ENCODE data around the gene FGD2.

Gene FGD2, protein sequence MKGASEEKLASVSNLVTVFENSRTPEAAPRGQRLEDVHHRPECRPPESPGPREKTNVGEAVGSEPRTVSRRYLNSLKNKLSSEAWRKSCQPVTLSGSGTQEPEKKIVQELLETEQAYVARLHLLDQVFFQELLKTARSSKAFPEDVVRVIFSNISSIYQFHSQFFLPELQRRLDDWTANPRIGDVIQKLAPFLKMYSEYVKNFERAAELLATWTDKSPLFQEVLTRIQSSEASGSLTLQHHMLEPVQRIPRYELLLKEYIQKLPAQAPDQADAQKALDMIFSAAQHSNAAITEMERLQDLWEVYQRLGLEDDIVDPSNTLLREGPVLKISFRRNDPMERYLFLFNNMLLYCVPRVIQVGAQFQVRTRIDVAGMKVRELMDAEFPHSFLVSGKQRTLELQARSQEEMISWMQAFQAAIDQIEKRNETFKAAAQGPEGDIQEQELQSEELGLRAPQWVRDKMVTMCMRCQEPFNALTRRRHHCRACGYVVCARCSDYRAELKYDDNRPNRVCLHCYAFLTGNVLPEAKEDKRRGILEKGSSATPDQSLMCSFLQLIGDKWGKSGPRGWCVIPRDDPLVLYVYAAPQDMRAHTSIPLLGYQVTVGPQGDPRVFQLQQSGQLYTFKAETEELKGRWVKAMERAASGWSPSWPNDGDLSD

DNA sequence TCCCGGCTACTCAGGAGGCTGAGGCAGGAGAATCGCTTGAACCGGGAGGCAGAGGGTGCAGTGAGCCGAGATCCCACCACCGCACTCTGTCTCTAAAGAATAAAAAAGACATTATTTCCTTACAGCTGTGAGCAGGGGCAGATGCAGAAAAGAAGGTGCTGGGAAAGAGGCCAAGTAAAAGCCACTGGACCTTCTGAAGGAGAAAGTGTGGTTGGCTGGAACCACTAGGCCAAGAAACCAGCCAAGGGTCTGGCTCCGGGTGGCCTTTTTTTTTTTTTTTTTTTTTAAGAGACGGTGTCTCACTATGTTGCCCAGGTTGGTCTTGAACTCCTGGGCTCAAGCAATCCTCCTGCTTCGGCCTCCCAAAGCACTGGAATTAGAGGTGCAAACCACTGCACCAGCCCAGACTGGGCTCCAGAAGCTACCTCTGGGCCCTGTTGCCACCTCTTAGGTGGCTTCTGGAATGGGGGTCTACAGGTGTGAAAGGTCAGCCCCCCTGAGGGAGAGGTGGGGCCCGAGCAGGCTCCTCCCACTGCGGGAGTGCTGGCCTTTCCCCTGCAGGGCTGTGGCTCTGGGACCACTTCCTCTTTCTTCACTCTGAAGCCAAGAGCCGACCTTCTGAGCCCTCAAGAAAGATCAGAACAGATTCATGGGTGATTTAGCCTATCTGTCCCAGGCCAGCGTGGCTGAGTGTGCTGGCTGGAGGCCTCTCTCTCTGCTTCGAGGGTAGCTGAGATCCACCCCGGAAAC is at the start of gene FGD2:
Gene FGD2, plus strand, starts transcription at position 595 of the 750 bp plus-strand sequence. CDS start 163 bp downstream, outside the sequence.
- Histone ChIP-seq H3K9ac (ENCODE audit: low read length) (no peak within 1 kb of the TSS), H3K4me3 (ENCODE audit: low read length) (peak within 1 kb of the TSS; percentile 51), H3K36me3 (ENCODE audit: control insufficient read depth, insufficient read depth, low read length) (no peaks in the 10 kb centered on the region), H3K4me1 (ENCODE audit: control insufficient read depth, insufficient read depth, low read length) (no peaks in the 10 kb centered on the region), H3K27ac (ENCODE audit: low read depth, low read length) (no peak within 1 kb of the TSS), H3K27me3 (ENCODE audit: control insufficient read depth, insufficient read depth, low read length) (no peaks in the 10 kb centered on the region)

DNA sequence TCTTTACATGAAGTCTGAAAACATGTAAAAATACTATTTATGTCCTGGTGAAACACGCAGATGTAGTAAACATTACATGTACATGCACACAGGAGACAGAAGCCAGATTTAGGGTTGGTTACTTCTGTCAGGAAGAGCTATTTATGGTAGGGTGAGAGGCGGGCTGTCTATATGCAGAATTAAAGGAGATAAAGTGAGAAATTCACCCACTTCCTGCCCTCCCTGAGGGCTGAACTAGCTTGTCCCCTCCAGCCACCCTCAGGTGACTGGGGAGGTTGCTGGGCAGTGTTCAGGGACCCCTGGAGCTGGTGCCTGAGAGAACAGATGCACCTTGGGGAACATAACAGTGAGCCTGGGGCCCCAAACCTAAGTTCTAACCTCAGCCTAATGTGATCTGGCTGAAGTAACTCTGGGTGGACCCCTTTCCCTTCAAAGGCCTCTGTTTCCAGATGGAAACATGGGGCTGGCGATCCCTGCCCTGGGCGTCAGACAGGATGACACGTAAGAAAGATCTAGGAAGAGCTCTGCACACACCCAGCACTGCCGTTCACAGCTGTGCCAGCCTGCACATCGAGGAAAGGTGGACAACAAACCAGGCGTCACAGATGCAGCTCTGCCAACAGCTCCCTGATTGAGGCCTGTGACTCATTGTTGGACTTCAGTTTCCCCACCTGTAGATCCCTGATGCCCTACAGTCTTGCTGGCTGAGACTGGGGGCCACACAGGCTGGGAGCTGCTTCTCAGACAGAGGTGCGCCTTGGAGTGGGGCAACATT is 49.6 kb upstream of the FGD2 start:
- Histone ChIP-seq H3K9ac (ENCODE audit: low read length) (no peak overlapping the region), H3K4me1 (ENCODE audit: control insufficient read depth, insufficient read depth, low read length) (no peaks in the 10 kb centered on the region), H3K27ac (ENCODE audit: low read depth, low read length) (no peak overlapping the region), H3K36me3 (ENCODE audit: control insufficient read depth, insufficient read depth, low read length) (no peaks in the 10 kb centered on the region), H3K27me3 (ENCODE audit: control insufficient read depth, insufficient read depth, low read length) (no peaks in the 10 kb centered on the region), H3K4me3 (ENCODE audit: low read length) (no peak overlapping the region)

DNA sequence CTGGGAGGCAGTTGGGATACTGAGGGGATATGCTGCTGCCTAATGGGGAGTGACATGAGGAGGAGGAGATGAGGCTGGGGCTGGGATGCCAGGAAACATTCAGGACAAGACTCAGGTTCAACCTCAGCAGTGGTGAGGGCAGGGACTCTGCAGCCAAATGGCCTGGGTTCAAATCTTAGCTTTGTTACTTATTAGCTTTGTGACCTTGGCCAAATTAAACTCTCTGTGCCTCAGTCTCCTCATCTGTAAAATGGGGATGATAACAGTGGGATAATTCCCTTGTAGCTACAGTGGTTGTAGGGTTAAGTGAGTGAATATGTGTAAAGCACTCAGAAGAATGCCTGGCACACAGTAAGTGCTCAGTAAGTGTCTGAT is 49.0 kb upstream of the FGD2 start:
- Histone ChIP-seq H3K4me3 (ENCODE audit: low read length) (no peak overlapping the region), H3K36me3 (ENCODE audit: control insufficient read depth, insufficient read depth, low read length) (no peaks in the 10 kb centered on the region), H3K27ac (ENCODE audit: low read depth, low read length) (no peak overlapping the region), H3K4me1 (ENCODE audit: control insufficient read depth, insufficient read depth, low read length) (no peaks in the 10 kb centered on the region), H3K9ac (ENCODE audit: low read length) (no peak overlapping the region), H3K27me3 (ENCODE audit: control insufficient read depth, insufficient read depth, low read length) (no peaks in the 10 kb centered on the region)

DNA sequence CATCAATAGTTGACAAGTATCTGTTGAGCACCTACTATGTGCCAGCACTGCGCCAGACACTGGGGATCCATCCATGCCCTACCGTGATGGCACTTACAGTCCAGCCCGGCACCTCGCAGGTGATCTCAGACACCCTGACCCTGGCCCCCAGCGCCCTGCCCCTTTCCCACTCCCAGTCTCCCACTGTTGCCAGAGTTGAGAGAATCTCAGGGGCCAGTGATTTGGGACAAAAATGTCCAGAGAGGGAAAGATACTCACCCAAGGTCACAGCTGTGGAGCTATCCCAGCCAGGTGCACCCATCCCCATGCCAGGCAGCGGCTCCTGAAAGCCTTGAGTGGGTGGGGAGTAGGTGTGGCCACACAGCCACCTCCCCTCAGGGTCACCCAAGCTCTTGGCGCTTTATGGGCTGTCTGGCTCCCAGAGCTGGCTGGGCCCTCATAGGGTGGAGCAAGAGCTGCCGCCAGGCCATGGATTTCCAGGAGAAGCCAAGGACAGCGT is 47.6 kb upstream of the FGD2 start:
- Histone ChIP-seq H3K4me3 (ENCODE audit: low read length) (no peak overlapping the region), H3K36me3 (ENCODE audit: control insufficient read depth, insufficient read depth, low read length) (no peaks in the 10 kb centered on the region), H3K27ac (ENCODE audit: low read depth, low read length) (no peak overlapping the region), H3K9ac (ENCODE audit: low read length) (no peak overlapping the region), H3K4me1 (ENCODE audit: control insufficient read depth, insufficient read depth, low read length) (no peaks in the 10 kb centered on the region), H3K27me3 (ENCODE audit: control insufficient read depth, insufficient read depth, low read length) (no peaks in the 10 kb centered on the region)

DNA sequence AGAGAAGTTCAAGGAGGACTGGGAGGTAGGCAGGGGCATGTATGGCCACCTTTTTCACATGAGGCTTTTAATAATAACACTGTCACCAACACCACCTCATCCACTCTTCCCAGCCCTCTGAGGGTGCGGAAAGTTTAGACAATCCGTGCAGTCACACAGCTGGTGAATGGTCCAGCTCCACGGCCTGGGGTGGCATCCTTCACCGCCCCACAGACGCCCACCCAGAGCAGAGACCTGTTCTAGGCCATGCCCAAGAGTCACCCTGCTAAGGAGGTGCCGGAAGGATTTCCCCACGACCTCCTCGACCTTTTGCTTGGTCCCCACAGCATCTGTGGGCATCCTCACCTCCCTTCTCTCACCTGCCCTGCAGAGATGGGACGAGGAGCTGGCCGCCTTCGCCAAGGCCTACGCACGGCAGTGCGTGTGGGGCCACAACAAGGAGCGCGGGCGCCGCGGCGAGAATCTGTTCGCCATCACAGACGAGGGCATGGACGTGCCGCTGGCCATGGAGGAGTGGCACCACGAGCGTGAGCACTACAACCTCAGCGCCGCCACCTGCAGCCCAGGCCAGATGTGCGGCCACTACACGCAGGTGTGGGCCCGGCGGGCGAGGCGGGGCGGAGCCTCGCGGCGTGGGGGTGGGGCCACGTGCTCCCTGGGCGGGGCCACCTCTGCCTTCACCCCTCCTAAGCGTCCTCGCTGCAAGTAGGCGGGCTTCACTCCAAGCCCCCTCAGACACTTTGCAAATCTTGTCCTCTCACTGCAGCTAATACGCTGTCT is 46.5 kb upstream of the FGD2 start:
- no peaks in the 10 kb centered on the region for H3K36me3 ChIP-seq (ENCODE audit: control insufficient read depth, insufficient read depth, low read length)
- no peak overlapping the region for H3K9ac ChIP-seq (ENCODE audit: low read length)
- no peak overlapping the region for H3K4me3 ChIP-seq (ENCODE audit: low read length)
- no peaks in the 10 kb centered on the region for H3K4me1 ChIP-seq (ENCODE audit: control insufficient read depth, insufficient read depth, low read length)
- no peaks in the 10 kb centered on the region for H3K27me3 ChIP-seq (ENCODE audit: control insufficient read depth, insufficient read depth, low read length)
- H3K27ac ChIP-seq (ENCODE audit: low read depth, low read length) = no peak overlapping the region

DNA sequence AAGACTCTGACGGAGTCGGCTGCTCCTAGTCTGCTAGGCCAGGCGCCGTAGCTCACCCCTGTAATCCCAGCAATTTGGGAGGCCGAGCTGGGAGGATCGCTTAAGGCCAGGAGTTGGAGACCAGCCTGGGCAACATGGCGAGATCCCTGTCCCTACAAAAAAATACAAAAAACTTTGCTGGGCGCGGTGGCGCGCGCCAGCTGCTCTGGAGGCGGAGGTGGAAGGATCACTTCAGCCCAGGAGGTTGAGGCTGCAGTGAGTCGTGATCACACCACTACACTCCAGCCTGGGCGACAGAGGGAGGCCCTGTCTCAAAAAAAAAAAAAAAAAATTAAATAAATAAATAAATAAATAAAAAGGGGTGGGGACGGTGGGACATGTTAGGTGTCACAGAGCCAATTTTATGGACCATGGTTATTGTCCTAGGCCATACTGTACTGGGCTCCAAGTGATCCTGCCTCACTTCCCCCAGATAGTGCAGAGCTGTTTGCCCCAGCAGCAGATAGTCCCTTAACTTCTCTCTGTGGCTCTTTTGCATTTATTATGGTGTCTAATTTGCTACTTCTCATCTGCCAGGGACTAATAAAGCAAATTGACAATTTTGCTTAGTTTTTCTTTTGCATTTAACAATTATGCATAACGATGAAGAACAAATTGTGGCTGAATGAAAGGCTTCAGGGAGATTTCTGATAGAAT is 45.8 kb upstream of the FGD2 start:
- Histone ChIP-seq H3K4me1 (ENCODE audit: control insufficient read depth, insufficient read depth, low read length) (no peaks in the 10 kb centered on the region), H3K4me3 (ENCODE audit: low read length) (no peak overlapping the region), H3K9ac (ENCODE audit: low read length) (no peak overlapping the region), H3K27ac (ENCODE audit: low read depth, low read length) (no peak overlapping the region), H3K27me3 (ENCODE audit: control insufficient read depth, insufficient read depth, low read length) (no peaks in the 10 kb centered on the region), H3K36me3 (ENCODE audit: control insufficient read depth, insufficient read depth, low read length) (no peaks in the 10 kb centered on the region)

DNA sequence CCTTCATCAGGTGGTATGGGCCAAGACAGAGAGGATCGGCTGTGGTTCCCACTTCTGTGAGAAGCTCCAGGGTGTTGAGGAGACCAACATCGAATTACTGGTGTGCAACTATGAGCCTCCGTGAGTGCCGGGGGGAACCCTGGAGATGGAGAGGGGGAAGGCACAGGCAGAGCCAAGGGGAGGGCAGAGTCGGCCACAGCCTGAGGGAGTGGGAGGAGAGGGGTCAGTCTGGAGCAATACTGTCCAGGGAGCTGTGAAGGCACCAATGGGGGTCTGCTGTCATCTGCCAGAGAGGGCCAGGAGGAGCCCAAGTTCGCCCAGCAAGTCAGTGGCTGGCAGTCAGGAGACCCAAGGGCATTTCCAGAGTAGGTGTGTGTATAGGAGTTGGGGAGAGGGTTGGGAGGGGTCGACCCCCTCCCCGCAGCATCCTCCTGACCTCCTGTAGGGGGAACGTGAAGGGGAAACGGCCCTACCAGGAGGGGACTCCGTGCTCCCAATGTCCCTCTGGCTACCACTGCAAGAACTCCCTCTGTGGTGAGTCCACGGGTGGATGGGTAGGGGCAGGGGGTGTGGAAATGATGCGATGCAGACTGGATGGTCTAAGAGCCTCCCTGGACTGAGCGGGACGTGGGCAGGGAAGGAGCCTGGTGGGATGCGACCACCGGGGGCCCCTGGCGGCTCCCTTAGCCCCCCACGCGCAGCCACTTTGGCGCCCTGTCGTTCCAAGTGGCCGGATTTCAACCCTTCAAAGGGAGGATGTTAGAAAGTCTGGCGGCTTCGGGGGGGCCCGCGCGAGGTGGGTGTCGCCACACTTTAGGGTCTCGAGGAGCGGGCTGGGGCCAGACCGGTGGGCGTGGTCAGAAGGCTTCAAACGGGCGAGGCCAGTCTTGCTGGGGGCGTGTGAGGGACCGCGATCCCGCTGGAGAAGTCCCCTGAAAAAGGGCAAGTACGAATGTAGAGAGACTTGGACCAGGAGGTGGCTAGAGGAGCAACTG is 43.7 kb upstream of the FGD2 start:
- no peak overlapping the region for H3K9ac ChIP-seq (ENCODE audit: low read length)

DNA sequence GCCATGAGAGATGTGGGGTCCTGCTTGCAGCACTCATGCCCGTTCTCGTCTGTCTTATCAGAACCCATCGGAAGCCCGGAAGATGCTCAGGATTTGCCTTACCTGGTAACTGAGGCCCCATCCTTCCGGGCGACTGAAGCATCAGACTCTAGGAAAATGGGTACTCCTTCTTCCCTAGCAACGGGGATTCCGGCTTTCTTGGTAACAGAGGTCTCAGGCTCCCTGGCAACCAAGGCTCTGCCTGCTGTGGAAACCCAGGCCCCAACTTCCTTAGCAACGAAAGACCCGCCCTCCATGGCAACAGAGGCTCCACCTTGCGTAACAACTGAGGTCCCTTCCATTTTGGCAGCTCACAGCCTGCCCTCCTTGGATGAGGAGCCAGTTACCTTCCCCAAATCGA is 42.6 kb upstream of the FGD2 start:
- no peak overlapping the region for H3K4me3 ChIP-seq (ENCODE audit: low read length)
- H3K9ac ChIP-seq (ENCODE audit: low read length) = no peak overlapping the region
- no peaks in the 10 kb centered on the region for H3K27me3 ChIP-seq (ENCODE audit: control insufficient read depth, insufficient read depth, low read length)
- peaks cover 8% of the 10 kb centered on the region for H3K36me3 ChIP-seq (ENCODE audit: control insufficient read depth, insufficient read depth, low read length)
- H3K4me1 ChIP-seq (ENCODE audit: control insufficient read depth, insufficient read depth, low read length) = no peaks in the 10 kb centered on the region
- no peak overlapping the region for H3K27ac ChIP-seq (ENCODE audit: low read depth, low read length)

More for the DNA sequence above, 43.7 kb upstream of the FGD2 start:
- Histone ChIP-seq H3K4me1 (ENCODE audit: control insufficient read depth, insufficient read depth, low read length) (no peaks in the 10 kb centered on the region), H3K36me3 (ENCODE audit: control insufficient read depth, insufficient read depth, low read length) (no peaks in the 10 kb centered on the region), H3K4me3 (ENCODE audit: low read length) (no peak overlapping the region), H3K27ac (ENCODE audit: low read depth, low read length) (no peak overlapping the region), H3K27me3 (ENCODE audit: control insufficient read depth, insufficient read depth, low read length) (no peaks in the 10 kb centered on the region)

DNA sequence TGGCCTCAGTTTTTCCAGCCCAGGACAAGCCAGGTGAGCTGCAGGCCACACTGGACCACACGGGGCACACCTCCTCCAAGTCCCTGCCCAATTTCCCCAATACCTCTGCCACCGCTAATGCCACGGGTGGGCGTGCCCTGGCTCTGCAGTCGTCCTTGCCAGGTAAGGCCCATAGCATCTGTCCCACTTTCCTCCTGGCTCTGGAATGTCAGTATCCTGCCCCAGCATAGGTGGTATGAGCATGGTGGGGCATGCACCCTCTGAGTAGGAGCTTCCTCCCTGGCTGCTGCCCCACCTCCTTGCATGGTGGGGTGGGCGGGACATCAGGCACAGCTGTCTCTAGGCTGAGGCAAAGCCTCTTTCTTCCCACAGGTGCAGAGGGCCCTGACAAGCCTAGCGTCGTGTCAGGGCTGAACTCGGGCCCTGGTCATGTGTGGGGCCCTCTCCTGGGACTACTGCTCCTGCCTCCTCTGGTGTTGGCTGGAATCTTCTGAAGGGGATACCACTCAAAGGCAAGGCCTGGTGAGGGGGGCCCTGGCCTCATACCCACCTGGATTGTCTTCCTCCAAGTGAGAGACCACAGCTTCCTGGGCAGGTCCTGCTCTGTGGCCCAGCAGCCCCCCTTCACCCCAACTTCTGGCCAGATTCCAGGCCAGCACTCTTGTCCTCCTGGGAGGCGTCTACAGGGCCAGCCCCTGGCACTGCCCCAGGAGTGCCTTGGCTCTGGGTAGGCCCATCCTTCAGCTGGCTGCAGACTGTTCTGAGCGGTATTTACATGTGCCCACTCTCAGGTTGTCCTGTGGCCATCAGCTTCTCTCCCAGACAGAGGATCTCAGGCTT is 41.8 kb upstream of the FGD2 start:
- no peaks in the 10 kb centered on the region for H3K4me1 ChIP-seq (ENCODE audit: control insufficient read depth, insufficient read depth, low read length)
- no peak overlapping the region for H3K4me3 ChIP-seq (ENCODE audit: low read length)
- no peaks in the 10 kb centered on the region for H3K27me3 ChIP-seq (ENCODE audit: control insufficient read depth, insufficient read depth, low read length)
- no peak overlapping the region for H3K27ac ChIP-seq (ENCODE audit: low read depth, low read length)
- H3K36me3 ChIP-seq (ENCODE audit: control insufficient read depth, insufficient read depth, low read length) = peaks cover 12% of the 10 kb centered on the region
- no peak overlapping the region for H3K9ac ChIP-seq (ENCODE audit: low read length)

DNA sequence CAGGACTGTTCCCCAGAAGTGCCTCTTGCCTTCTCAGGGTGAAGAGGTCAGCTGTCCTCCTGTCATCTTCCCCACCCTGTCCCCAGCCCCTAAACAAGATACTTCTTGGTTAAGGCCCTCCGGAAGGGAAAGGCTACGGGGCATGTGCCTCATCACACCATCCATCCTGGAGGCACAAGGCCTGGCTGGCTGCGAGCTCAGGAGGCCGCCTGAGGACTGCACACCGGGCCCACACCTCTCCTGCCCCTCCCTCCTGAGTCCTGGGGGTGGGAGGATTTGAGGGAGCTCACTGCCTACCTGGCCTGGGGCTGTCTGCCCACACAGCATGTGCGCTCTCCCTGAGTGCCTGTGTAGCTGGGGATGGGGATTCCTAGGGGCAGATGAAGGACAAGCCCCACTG is 41.1 kb upstream of the FGD2 start:
- no peaks in the 10 kb centered on the region for H3K27me3 ChIP-seq (ENCODE audit: control insufficient read depth, insufficient read depth, low read length)
- no peak overlapping the region for H3K9ac ChIP-seq (ENCODE audit: low read length)
- H3K27ac ChIP-seq (ENCODE audit: low read depth, low read length) = no peak overlapping the region
- no peak overlapping the region for H3K4me3 ChIP-seq (ENCODE audit: low read length)
- no peaks in the 10 kb centered on the region for H3K4me1 ChIP-seq (ENCODE audit: control insufficient read depth, insufficient read depth, low read length)
- peaks cover 19% of the 10 kb centered on the region for H3K36me3 ChIP-seq (ENCODE audit: control insufficient read depth, insufficient read depth, low read length)
